AG10803 (cell line): ENCODE results near the gene KCNC2.

ENCODE experiments used
- DNase-seq: peaks from one replicate; pipeline ENCODE4 v3.0.0; 2010; ENCODE audit warnings: low read depth
- H3K4me3 ChIP-seq: 2 replicates; pipeline ENCODE4 v1.5.1; 2011; ENCODE audit warnings: mild to moderate bottlenecking, low read length, control low read depth
- TF ChIP-seq, protein P1 (sequence below): conservative IDR thresholded peaks from 2 replicates; pipeline ENCODE4 v1.5.1; 2011; ENCODE audit warnings: mild to moderate bottlenecking, low read length, control low read depth, inconsistent platforms

KCNC2 gene

DNA sequence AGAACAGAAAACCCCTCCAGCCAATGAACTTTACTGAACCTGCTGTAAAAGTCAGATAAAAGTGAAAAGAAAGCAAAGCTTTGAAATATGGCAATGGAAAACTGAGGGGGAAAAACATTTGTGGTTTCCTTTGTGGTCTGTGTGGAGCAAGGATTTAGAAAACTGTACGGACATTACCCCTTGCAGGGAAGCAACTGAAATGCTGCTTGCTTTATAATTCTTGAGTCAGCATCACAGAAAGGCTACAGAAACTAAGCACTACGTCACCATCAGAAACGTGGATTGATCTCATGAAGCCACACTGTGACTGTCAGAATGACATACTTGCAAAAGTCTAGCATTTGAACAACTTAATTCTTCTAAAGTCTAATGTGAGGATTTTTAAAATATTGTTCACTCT is 2.4 kb upstream of the KCNC2 start:
- H3K4me3 ChIP-seq: no peak overlapping the region
- no peak for DNase-seq
- TF ChIP-seq, protein P1, sequence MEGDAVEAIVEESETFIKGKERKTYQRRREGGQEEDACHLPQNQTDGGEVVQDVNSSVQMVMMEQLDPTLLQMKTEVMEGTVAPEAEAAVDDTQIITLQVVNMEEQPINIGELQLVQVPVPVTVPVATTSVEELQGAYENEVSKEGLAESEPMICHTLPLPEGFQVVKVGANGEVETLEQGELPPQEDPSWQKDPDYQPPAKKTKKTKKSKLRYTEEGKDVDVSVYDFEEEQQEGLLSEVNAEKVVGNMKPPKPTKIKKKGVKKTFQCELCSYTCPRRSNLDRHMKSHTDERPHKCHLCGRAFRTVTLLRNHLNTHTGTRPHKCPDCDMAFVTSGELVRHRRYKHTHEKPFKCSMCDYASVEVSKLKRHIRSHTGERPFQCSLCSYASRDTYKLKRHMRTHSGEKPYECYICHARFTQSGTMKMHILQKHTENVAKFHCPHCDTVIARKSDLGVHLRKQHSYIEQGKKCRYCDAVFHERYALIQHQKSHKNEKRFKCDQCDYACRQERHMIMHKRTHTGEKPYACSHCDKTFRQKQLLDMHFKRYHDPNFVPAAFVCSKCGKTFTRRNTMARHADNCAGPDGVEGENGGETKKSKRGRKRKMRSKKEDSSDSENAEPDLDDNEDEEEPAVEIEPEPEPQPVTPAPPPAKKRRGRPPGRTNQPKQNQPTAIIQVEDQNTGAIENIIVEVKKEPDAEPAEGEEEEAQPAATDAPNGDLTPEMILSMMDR: no peak

DNA sequence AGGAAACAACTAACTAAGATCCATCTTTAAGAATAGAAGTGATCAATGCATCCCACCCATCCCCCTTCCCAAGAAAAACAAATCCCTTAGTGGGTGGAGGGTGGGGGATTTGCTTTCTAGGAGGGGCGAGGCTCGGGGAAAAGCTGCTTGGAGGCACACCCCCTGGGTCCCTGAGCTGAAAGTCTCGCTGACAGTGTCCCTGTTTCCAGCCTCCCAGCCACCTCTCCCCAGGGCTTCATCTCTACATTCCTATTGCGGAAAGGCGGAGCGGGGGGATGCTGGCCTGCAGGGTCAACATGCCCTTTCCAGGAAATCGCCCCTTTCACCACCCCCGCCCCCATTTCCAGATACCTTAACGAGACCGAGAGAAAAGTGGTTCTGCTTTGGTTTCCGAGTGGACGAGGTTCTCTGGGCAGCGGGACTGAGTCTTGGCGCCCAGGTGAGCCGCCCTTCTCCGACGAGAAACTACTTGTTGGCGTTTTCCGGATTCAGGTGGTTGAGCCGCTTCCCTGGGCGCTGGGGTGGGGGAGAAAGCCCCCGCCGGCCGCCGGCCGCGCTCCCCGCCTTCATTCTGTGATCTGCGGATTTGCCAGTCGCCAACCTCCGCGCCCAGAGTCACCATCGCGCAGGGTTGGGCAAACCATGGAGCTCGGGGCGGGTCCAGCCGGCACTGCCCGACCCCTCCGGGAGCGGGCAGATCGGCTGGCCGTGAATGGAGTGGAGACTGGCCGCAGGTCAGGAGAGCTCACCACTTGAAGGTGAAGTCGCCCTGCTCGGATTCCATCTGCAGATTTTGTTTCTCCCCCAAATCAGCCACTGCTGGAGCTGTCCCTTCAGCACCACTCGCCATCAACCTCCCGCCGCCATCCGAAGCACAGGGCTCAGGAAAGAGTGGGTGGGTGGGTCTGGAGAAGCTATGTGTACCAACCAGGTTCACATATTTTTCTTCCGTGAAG is 505 bp downstream of the KCNC2 start:
- peak; percentile 10 for DNase-seq
- TF ChIP-seq, protein P1: no peak
- H3K4me3 ChIP-seq: no peak overlapping the region; the same call in 1 of the 2 replicates

DNA sequence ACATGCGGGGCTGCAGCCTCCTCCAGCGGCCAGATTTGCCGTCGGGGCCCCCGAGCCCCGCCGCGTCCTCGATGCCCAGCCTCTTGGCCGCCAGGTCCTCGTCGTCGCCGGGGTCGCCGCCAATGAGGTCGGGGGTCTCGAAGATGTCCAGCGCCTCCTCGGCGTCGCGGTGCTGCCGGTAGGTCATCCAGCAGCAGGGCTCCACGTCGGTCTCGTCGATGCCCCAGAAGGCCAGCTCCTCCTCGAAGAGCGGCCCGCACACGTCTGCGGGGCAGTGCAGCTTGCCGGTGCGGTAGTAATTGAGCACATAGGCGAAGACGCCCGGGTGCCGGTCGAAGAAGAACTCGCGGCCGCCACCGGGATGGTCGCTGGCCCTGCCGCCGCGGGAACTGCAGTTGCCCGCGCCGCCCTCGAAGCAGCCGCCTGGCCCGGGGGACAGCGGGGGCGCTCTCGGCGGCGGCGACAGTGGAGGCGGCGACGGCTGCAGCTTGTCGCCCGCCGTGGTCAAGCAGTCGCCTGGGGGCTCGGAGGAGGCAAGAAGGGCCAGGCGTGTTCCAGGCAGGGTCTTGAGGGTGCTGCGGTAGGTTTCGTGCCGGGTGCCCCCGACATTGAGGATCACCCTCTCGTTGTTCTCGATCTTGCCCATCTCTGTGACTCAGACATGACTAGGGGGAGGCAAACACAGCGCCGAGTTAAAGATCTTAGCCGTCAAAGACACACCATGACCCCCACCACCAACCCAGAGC is 2.1 kb downstream of the KCNC2 start:
- TF ChIP-seq, protein P1: no peak

DNA sequence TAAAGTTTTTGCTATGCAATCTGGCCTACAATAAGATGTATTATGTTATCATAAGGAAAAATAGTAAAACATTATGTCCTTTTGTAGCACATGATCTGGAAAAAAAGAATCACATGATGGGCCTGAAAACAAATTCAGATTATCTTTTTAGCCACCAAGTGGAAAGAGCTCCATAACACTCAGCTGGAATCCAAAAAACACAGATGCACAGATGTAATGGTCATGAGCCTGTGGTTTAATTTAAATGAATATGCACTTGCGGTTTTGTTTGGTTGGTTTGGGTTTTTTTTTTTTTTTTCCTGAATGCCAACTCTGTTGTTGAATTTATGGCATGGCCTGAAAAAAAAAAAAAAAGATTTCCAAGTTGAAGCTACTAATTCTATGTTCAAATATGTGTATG is 4.1 kb downstream of the KCNC2 start:
- no peak overlapping the region for H3K4me3 ChIP-seq
- TF ChIP-seq, protein P1: no peak
- DNase-seq: no peak

More for the DNA sequence above, 2.1 kb downstream of the KCNC2 start:
- H3K4me3 ChIP-seq: no peak overlapping the region
- no peak for DNase-seq

DNA sequence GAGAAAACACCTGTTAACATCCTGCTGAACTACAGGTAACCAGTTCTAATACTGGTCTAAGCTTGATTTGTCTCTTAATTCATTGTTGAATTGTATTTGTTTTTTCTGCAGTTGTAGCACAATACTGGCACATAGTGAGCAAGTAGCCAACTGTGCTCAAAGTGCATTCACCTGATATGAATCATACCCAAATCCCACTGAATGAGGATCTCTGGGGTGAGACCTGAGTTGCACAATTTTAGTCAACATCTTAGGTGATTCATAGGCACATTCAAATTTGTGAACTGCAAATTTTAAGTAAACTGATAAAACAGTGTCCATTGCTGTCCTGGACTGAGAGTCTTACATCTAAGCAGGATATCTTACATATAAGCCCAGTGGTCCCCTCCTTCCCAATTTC is 12.8 kb downstream of the KCNC2 start:
- no peak for DNase-seq
- no peak overlapping the region for H3K4me3 ChIP-seq
- TF ChIP-seq, protein P1: no peak

DNA sequence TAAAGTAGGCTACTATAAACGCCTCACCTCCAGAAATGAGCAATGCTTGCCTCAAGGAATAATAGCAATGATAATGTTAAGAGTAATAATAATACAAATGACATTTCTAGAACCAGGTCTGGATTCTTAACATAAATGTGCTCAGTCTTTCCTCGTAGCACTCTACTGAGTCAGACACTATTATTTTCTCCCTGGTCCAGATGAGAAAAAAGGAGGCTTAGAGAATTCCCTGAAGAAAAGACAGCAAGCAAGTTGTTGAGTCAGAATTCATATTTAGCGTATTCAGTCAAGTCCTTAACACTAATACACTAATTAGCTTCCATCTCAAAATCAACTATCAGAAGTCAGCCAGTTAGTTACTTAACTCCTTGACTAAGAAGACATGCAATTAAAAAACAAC is 13.2 kb downstream of the KCNC2 start:
- DNase-seq: no peak
- TF ChIP-seq, protein P1: no peak
- H3K4me3 ChIP-seq: no peak overlapping the region
